Measurements from ENCODE around the gene P2RY14.
"Not testable (repeated sequence)": the region's sequence is repeated elsewhere in the genome, so short reads cannot be mapped to it uniquely, and the experiment has no call there.

Gene P2RY14

DNA sequence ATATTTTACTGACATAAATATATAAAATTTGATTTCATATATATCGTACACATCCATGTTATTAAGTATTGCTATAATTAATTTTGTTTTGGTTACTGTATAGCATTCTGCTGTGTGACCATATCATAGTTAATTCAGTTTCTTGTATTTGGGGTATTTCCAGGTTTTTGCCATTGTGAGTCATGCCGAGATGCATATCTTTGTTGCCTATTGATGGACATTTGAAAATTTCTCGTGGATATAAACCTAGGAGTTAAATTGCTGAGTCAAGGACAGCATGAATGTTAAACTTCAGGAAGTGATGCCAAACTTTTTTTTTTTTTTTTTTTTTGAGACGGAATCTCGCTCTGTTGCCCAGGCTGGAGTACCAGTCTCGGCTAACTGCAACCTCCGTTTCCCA, 41.6 kb downstream of the P2RY14 start:
- no peak for DNase-seq (ENCODE audit: low read depth)
- H3K4me3 ChIP-seq (ENCODE audit: low read length): no peak overlapping the region
- TF ChIP-seq, protein P1, sequence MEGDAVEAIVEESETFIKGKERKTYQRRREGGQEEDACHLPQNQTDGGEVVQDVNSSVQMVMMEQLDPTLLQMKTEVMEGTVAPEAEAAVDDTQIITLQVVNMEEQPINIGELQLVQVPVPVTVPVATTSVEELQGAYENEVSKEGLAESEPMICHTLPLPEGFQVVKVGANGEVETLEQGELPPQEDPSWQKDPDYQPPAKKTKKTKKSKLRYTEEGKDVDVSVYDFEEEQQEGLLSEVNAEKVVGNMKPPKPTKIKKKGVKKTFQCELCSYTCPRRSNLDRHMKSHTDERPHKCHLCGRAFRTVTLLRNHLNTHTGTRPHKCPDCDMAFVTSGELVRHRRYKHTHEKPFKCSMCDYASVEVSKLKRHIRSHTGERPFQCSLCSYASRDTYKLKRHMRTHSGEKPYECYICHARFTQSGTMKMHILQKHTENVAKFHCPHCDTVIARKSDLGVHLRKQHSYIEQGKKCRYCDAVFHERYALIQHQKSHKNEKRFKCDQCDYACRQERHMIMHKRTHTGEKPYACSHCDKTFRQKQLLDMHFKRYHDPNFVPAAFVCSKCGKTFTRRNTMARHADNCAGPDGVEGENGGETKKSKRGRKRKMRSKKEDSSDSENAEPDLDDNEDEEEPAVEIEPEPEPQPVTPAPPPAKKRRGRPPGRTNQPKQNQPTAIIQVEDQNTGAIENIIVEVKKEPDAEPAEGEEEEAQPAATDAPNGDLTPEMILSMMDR (IDR thresholded peaks at IDR 0.05; ENCODE audit: insufficient read depth, low read depth, low read length, missing control alignments): no peak

DNA sequence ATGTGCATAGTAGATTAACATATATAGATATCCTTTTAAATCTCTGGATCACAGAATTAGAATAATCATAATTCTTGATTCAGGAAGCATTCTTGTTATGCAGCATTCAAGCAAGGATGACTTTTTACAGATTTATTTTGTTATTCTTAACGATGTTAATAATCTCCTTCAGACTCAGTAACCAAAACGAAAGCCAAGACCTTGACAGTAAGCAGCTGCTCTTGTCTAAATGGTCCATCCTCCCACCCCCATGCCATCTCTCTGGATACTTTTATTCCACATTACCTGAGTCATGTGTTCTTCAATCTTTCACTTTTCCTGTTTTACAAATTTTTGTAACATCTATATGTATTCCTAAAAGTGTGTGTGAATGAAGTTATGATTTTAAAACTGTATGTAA, 42.0 kb downstream of the P2RY14 start:
- H3K4me3 ChIP-seq (ENCODE audit: low read length): no peak overlapping the region
- no peak for DNase-seq (ENCODE audit: low read depth)
- TF ChIP-seq, protein P1 (IDR thresholded peaks at IDR 0.05; ENCODE audit: insufficient read depth, low read depth, low read length, missing control alignments): no peak

DNA sequence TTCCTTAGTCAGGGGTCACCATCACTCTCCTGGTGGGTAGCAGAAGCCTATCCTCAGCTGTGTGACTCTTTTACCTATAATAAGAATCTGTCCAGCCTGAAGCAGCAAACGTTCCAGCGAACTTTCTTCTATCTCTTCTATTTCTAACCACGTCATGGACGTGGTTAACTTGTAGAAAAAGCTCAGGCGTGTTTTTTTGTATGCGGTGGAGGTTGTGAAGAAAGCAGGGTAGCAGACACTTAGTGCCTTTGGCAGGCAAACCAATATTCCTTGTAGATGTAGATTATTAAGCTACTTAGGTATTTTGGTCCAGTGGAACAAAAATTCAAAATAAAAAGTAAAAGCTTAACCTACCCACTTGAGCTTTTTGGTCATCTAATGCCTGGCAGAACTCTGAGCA, 43.5 kb downstream of the P2RY14 start:
- TF ChIP-seq, protein P1 (IDR thresholded peaks at IDR 0.05; ENCODE audit: insufficient read depth, low read depth, low read length, missing control alignments): no peak
- H3K4me3 ChIP-seq (ENCODE audit: low read length): no peak overlapping the region
- DNase-seq (ENCODE audit: low read depth): no peak

DNA sequence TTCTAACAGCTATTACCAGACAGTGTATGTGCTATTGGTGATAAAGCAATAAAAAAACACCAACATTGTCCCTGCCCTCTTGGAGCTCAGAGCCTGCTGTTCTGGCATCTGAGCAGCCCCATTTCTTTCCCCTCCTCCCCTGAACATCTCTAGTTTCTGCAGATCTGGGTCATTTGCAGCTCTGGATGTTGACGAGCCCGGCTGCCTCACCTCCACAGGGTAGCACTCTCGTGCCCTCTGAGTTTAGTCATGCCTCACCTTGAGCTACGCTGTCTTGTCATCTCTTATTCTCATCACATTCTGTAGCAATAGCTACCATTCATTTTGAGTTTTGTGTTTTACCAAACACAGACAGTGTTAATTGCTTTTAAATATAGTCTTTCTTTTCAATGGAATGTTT, 45.4 kb downstream of the P2RY14 start:
- no peak for DNase-seq (ENCODE audit: low read depth)
- TF ChIP-seq, protein P1 (IDR thresholded peaks at IDR 0.05; ENCODE audit: insufficient read depth, low read depth, low read length, missing control alignments): no peak
- H3K4me3 ChIP-seq (ENCODE audit: low read length): no peak overlapping the region

DNA sequence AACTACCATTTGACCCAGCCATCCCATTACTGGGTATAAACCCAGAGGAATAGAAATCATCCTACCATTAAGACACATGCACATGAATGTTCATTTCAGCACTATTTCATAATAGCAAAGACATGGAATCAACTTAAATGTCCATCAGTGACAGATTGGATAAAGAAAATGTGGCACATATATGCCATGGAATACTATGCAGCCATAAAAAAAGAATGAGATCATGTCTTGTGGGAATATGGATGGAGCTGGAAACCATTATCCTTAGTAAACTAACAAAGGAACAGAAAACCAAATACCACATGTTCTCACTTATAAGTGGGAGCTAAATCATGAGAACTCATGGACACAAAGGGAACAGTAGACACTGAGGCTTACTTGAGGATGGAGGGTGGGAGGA, 45.9 kb downstream of the P2RY14 start:
- DNase-seq (ENCODE audit: low read depth); H3K4me3 ChIP-seq (ENCODE audit: low read length): not testable (repeated sequence)

DNA sequence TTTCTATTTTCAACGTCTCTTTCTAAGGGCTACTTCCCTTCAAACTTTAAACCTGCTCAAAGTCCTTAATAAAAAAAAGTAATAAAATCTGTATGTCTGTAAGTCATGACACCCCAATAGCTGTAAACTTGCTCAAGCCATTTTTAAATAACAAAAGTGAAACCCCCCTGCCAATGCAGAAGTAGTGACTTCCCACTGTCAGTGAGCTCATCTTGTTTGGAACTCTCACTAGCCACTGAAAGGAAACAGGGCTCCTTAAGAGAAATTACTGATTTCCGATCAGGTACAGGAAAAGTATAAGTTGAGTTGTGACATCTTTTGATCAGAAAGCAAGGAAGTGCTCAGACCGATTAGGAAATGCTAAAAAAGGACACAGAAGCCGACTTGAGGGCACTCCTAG, 47.7 kb downstream of the P2RY14 start:
- DNase-seq (ENCODE audit: low read depth): no peak
- no peak overlapping the region for H3K4me3 ChIP-seq (ENCODE audit: low read length)
- TF ChIP-seq, protein P1 (IDR thresholded peaks at IDR 0.05; ENCODE audit: insufficient read depth, low read depth, low read length, missing control alignments): no peak

DNA sequence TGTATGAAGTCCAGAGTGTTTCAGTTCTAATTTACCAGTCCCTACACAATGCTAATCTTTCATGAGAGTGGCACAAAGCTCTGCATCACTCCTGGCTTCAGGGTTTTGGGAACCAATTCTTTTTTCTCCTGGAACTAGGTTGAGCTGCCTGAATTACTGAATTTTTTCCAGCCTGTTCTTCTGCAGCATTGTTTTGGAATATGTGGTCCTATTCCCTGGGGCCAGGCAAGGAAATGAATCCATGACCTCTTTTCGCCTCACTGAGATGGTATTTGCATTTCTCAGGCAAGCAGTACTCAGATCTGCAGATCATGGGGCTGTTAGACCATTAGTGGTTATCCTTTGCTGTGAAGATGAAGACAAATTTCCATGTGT, 49.7 kb downstream of the P2RY14 start:
- TF ChIP-seq, protein P1 (IDR thresholded peaks at IDR 0.05; ENCODE audit: insufficient read depth, low read depth, low read length, missing control alignments): no peak
- no peak overlapping the region for H3K4me3 ChIP-seq (ENCODE audit: low read length)
- no peak for DNase-seq (ENCODE audit: low read depth)
